Mesothelial cell of epicardium (in vitro differentiated cells): ENCODE results near the gene BNIP3. TPM values are rescaled to one million over a fixed set of nuclear protein-coding genes. Genes with fewer than 3 reads are reported as not detected.

Experiments used
- DNase-seq, 2 experiments: peaks; one replicate each; pipeline ENCODE4 v3.0.0; 2021; ENCODE audit warnings: low spot score in 2 of 2; ENCODE audit not compliant: unreplicated experiment in 2 of 2
- H3K27ac Mint-ChIP-seq: 2 replicates; pipeline ENCODE4 v1.8.0; 2021; ENCODE audit warnings: mixed read lengths
- H3K27me3 Mint-ChIP-seq: 2 replicates; pipeline ENCODE4 v1.8.0; 2021; ENCODE audit warnings: low read depth, mixed read lengths
- H3K36me3 Mint-ChIP-seq: 2 replicates; pipeline ENCODE4 v1.8.0; 2021; ENCODE audit warnings: mixed read lengths
- H3K4me1 Mint-ChIP-seq: 2 replicates; pipeline ENCODE4 v1.8.0; 2021; ENCODE audit warnings: mixed read lengths
- H3K4me3 Mint-ChIP-seq: 2 replicates; pipeline ENCODE4 v1.8.0; 2021; ENCODE audit warnings: mild to moderate bottlenecking, moderate library complexity, mixed read lengths
- H3K9me3 Mint-ChIP-seq: 2 replicates; pipeline ENCODE4 v1.8.0; 2021; ENCODE audit warnings: mixed read lengths
- total RNA-seq: library from RNA; stranded (reverse); gene quantifications from 3 replicates; pipeline ENCODE4 v1.2.1, GENCODE V29; 2021
- TF ChIP-seq, protein P1 (sequence below): fragments of 200-600 bp; sonication (generic); IDR thresholded peaks from one replicate; pipeline ENCODE4 v1.5.0; 2021; ENCODE audit warnings: antibody characterized with exemption; ENCODE audit not compliant: unreplicated experiment

BNIP3 gene
- total RNA-seq, 1 donor from 2014 or later: 50.8 TPM

DNA sequence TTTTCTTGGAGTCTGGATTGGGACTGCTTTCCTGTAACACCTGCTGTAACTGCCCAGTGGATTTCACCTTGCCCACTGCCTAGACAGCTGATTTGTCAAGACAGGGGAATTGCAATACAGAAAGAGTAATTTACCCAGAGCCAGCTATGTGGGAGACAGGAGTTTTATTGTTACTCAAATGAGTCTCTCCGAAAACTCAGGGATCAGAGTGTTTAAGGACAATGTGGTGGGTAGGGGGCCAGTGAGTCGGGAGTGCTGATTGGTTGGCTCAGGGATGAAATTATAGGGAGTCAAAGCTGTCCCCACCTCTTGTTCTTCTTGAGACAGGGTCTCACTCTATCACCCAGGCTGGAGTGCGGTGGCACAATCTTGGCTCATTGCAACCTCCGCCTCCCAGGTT is 25.2 kb upstream of the BNIP3 start:
- H3K9me3 Mint-ChIP-seq: peaks cover 11% of the 10 kb centered on the region
- H3K36me3 Mint-ChIP-seq: no peaks in the 10 kb centered on the region
- DNase-seq: no peak
- TF ChIP-seq, protein P1, sequence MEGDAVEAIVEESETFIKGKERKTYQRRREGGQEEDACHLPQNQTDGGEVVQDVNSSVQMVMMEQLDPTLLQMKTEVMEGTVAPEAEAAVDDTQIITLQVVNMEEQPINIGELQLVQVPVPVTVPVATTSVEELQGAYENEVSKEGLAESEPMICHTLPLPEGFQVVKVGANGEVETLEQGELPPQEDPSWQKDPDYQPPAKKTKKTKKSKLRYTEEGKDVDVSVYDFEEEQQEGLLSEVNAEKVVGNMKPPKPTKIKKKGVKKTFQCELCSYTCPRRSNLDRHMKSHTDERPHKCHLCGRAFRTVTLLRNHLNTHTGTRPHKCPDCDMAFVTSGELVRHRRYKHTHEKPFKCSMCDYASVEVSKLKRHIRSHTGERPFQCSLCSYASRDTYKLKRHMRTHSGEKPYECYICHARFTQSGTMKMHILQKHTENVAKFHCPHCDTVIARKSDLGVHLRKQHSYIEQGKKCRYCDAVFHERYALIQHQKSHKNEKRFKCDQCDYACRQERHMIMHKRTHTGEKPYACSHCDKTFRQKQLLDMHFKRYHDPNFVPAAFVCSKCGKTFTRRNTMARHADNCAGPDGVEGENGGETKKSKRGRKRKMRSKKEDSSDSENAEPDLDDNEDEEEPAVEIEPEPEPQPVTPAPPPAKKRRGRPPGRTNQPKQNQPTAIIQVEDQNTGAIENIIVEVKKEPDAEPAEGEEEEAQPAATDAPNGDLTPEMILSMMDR: no peak
- no peaks in the 10 kb centered on the region for H3K4me1 Mint-ChIP-seq
- peaks cover 32% of the 10 kb centered on the region for H3K27me3 Mint-ChIP-seq
- H3K4me3 Mint-ChIP-seq: no peak overlapping the region
- no peak overlapping the region for H3K27ac Mint-ChIP-seq

DNA sequence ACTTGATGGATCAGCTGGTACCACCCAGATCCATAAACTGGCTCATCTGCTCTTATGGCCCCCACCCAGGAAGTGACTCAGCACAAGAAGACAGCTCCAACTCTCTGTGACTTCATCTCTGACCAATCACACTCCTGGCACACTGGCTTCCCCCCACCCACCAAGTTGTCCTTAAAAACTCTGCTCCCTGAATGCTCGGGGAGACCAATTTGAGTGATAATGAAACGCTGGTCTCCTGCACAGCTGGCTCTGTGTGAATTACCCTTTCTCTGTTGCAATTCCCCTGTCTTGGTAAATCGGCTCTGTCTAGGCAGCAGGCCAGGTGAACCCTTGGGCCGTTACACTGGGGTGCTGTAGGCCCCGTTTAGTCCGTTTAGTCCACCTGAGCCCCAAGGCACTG is 23.4 kb upstream of the BNIP3 start:
- H3K4me1 Mint-ChIP-seq: no peaks in the 10 kb centered on the region

DNA sequence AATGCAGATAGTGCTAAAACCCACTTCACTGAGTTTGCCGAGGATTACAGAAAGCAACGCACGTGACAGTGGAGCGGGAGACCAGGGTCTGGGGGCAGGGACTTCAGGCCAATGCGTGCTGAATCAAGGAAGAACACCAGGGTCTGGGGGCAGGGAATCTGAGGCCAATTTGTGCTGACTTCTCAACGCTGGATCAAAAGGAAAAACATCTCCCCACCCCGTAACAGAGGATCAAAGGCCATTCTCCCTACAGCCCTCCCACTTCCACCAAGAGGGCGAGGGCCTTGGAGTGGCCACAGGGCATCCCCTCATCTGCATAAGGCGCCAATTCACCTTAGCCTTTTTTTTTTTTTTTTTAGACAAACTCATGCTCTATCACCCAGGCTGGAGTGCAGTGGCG is 22.3 kb upstream of the BNIP3 start:
- TF ChIP-seq, protein P1: no peak
- peaks cover 11% of the 10 kb centered on the region for H3K9me3 Mint-ChIP-seq
- DNase-seq: no peak
- H3K4me3 Mint-ChIP-seq: no peak overlapping the region
- no peaks in the 10 kb centered on the region for H3K4me1 Mint-ChIP-seq
- H3K27me3 Mint-ChIP-seq: peaks cover 12% of the 10 kb centered on the region
- H3K36me3 Mint-ChIP-seq: no peaks in the 10 kb centered on the region
- no peak overlapping the region for H3K27ac Mint-ChIP-seq

More for the DNA sequence above, 23.4 kb upstream of the BNIP3 start:
- H3K4me3 Mint-ChIP-seq: no peak overlapping the region
- no peaks in the 10 kb centered on the region for H3K36me3 Mint-ChIP-seq
- TF ChIP-seq, protein P1: no peak
- H3K27ac Mint-ChIP-seq: no peak overlapping the region
- H3K27me3 Mint-ChIP-seq: peaks cover 21% of the 10 kb centered on the region
- DNase-seq: no peak
- H3K9me3 Mint-ChIP-seq: peaks cover 11% of the 10 kb centered on the region

DNA sequence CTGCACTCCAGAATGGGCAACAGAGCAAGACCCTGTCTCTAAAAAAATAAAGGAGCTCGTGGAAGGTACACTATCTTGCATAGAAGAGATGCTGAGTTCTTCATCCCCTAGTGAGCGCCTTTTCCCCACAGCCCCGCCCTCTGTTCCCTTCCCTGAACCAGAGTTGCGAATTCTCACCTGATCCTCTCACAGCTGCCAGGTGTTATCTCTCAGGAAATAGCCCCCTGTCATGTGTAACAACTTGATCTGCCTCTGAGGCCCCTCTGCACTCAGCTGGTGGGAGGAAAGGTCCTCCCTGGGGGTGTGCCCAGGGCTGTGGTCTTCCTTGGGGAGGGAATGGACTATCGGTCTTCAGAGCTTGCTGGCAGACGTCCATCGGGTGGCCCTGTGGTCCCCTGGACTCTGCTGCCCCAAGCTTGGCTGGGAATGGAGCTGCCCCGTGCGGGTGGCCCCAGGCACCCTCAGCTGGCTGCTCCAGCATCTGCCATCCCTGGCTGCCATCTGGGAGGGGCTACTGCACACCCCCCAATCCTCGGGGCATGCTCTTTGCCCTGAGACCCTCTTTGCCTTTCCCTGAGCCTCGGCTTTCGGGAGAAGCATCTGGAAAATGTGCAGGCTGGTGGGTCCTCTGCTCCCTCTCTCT is 21.7 kb upstream of the BNIP3 start:
- H3K36me3 Mint-ChIP-seq: no peaks in the 10 kb centered on the region
- TF ChIP-seq, protein P1: no peak

DNA sequence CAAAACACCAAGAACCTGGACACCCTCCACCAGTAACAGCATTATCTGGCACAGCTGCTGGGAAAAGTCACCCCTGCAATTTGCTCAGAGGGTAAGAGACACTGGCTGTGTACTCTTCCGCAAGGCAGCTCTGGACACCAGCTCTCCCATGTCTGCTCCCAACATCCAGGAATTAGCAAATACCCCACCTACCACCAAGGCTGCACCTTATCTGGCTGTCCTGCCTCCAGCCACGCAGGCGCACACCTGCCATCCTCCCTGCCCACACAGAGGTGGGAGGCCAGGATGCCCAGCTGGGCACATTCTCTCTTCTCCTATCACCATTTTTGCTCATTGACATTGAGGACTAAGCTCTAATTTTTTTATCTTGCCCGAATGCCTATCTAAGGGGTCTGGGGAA is 20.3 kb upstream of the BNIP3 start:
- TF ChIP-seq, protein P1: no peak
- H3K9me3 Mint-ChIP-seq: peaks cover 11% of the 10 kb centered on the region
- H3K36me3 Mint-ChIP-seq: no peaks in the 10 kb centered on the region
- H3K4me3 Mint-ChIP-seq: no peak overlapping the region
- H3K27ac Mint-ChIP-seq: no peak overlapping the region
- peaks cover 13% of the 10 kb centered on the region for H3K4me1 Mint-ChIP-seq
- DNase-seq: no peak
- peaks cover 6% of the 10 kb centered on the region for H3K27me3 Mint-ChIP-seq

More for the DNA sequence above, 21.7 kb upstream of the BNIP3 start:
- Mint-ChIP-seq H3K27me3 (peaks cover 7% of the 10 kb centered on the region), H3K4me3 (no peak overlapping the region), H3K4me1 (no peaks in the 10 kb centered on the region), H3K27ac (no peak overlapping the region), H3K9me3 (peaks cover 11% of the 10 kb centered on the region)
- no peak for DNase-seq
